HepG2 (cell line): ENCODE measurements around the gene C11orf24. TPM values are rescaled to one million over a fixed set of nuclear protein-coding genes. Genes with fewer than 3 reads are reported as not detected.

Experiments
- ARNT ChIP-seq: fragments of 450-650 bp; IDR thresholded peaks from 2 replicates; pipeline ENCODE4 v1.6.1; 2017
- CENPX ChIP-seq: sonication (generic); formaldehyde crosslinking; IDR thresholded peaks from 2 replicates; pipeline ENCODE4 v1.9.0; 2021; ENCODE audit warnings: mild to moderate bottlenecking, missing genetic modification reagents, moderate library complexity
- HMG20A ChIP-seq: IDR thresholded peaks from 2 replicates; pipeline ENCODE4 v1.6.1; 2016; ENCODE audit warnings: borderline replicate concordance
- NFKB2 ChIP-seq: sonication (generic); formaldehyde crosslinking; IDR thresholded peaks from 2 replicates; pipeline ENCODE4 v1.4.0; 2020; ENCODE audit warnings: missing genetic modification reagents, borderline replicate concordance
- NFKBIZ ChIP-seq: IDR thresholded peaks from 2 replicates; pipeline ENCODE4 v1.6.1; 2018; ENCODE audit warnings: missing genetic modification reagents, missing compliant biosample characterization
- PAF1 ChIP-seq: IDR thresholded peaks from 2 replicates; pipeline ENCODE4 v1.6.1; 2016; ENCODE audit warnings: missing genetic modification reagents, missing compliant biosample characterization
- PHB2 ChIP-seq: fragments of 450-650 bp; IDR thresholded peaks from 2 replicates; pipeline ENCODE4 v1.6.1; 2018; ENCODE audit not compliant: partially characterized antibody
- RBM22 ChIP-seq: fragments of 200-400 bp; formaldehyde crosslinking; optimal IDR thresholded peaks from 2 replicates; pipeline ENCODE3; 2017; ENCODE audit warnings: mild to moderate bottlenecking, low read length, moderate library complexity
- RBM39 ChIP-seq: fragments of 200-400 bp; formaldehyde crosslinking; IDR thresholded peaks from one replicate; pipeline ENCODE4 v1.6.1; 2018; ENCODE audit warnings: antibody characterized with exemption, mild to moderate bottlenecking, low read depth, low read length; ENCODE audit not compliant: poor library complexity, severe bottlenecking
- ZKSCAN8 ChIP-seq: IDR thresholded peaks from 2 replicates; pipeline ENCODE4 v1.6.1; 2016; ENCODE audit warnings: borderline replicate concordance, missing genetic modification reagents, missing compliant biosample characterization
- ZNF878 ChIP-seq: sonication (generic); formaldehyde crosslinking; IDR thresholded peaks from 2 replicates; pipeline ENCODE4 v1.8.1; 2023; ENCODE audit warnings: mild to moderate bottlenecking, missing genetic modification reagents, moderate library complexity
- polyA plus RNA-seq, 8 experiments: library from polyadenylated mRNA; depleted of rRNA in 3 of 8; stranded (reverse) in 7 of 8; unstranded in 1 of 8; fragments of >200 nt; fragmentation: Illumina TruSeq in 4 of 8; extraction: Trizol in 4 of 8; gene quantifications; 2 replicates each; pipeline versions ENCODE4 v1.2.1 to v1.2.3, GENCODE V29; 2011 to 2016; ENCODE audit warnings: low read depth in 4 of 8, missing spikeins in 1 of 8, mixed read lengths in 1 of 8; ENCODE audit not compliant: insufficient read depth in 1 of 8
- total RNA-seq, 5 experiments: library from RNA; depleted of rRNA; stranded (reverse); fragments of >200 nt; fragmentation: Illumina TruSeq; extraction: Trizol; gene quantifications; 2 replicates each; pipeline ENCODE4 v1.2.3, GENCODE V29; 2016; ENCODE audit warnings: low read depth in 1 of 5
- TF ChIP-seq, protein P1 (sequence below): sonication (generic); formaldehyde crosslinking; IDR thresholded peaks from 2 replicates; pipeline ENCODE4 v1.4.0; 2020; ENCODE audit warnings: missing genetic modification reagents
- TF ChIP-seq, protein P2 (sequence below): sonication (generic); formaldehyde crosslinking; IDR thresholded peaks from 2 replicates; pipeline ENCODE4 v1.8.1; 2022; ENCODE audit warnings: low read depth, mild to moderate bottlenecking, missing genetic modification reagents
- TF ChIP-seq, protein P3 (sequence below): sonication (generic); formaldehyde crosslinking; IDR thresholded peaks from 2 replicates; pipeline ENCODE4 v1.4.0; 2020; ENCODE audit warnings: mild to moderate bottlenecking, missing genetic modification reagents

The C11orf24 gene
- total and polyA plus RNA-seq, 2 of the 13 experiments (the other 11 are each of a cell fraction or from before 2014, with no cell fraction given): 52.9 to 55.5 TPM

DNA sequence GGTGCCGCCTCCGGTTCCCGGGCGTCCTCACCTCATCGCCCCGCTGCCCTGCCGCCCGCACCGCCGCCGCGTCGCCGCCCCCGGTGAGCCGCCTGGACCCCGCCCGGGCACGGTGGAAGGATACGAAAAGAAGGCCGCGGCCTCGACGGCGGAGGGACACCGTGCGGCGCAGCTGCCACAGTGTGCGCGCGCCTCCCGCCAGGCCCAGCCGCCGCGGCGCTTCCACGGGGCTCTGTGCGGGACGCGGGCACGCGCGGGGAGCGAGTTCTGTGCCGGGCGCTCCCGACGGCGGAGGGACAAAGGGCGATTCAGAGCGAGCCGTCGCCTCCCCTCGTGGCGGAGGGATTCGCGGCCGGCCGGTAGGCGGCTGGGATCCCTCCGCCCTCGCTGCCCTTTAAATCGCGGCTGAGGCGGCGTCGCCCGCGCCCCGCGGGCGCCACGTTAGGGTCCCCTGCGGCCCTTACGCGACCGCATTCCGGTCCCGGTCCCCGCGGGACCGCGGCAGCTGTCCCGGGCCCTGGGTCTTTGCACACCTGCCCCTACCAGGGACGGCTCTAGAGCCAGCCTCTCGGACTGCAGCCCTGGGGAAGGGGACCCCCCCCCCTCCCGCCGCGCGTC lies 58.1 kb downstream of the C11orf24 start (continued):
- TF ChIP-seq PHB2: no peak
- no peak for TF ChIP-seq PAF1 (CRISPR knock-in tag)
- TF ChIP-seq RBM22: no peak
- no peak for TF ChIP-seq ZKSCAN8 (CRISPR knock-in tag)
- peak; percentile 36; the same call in 1 of the 2 replicates for TF ChIP-seq NFKB2 (CRISPR knock-in tag)
- TF ChIP-seq ARNT: no peak
- TF ChIP-seq CENPX (CRISPR knock-in tag): no peak
- TF ChIP-seq, protein P1, sequence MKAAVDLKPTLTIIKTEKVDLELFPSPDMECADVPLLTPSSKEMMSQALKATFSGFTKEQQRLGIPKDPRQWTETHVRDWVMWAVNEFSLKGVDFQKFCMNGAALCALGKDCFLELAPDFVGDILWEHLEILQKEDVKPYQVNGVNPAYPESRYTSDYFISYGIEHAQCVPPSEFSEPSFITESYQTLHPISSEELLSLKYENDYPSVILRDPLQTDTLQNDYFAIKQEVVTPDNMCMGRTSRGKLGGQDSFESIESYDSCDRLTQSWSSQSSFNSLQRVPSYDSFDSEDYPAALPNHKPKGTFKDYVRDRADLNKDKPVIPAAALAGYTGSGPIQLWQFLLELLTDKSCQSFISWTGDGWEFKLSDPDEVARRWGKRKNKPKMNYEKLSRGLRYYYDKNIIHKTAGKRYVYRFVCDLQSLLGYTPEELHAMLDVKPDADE (CRISPR knock-in tag): no peak
- no peak for TF ChIP-seq NFKBIZ
- TF ChIP-seq, protein P2, sequence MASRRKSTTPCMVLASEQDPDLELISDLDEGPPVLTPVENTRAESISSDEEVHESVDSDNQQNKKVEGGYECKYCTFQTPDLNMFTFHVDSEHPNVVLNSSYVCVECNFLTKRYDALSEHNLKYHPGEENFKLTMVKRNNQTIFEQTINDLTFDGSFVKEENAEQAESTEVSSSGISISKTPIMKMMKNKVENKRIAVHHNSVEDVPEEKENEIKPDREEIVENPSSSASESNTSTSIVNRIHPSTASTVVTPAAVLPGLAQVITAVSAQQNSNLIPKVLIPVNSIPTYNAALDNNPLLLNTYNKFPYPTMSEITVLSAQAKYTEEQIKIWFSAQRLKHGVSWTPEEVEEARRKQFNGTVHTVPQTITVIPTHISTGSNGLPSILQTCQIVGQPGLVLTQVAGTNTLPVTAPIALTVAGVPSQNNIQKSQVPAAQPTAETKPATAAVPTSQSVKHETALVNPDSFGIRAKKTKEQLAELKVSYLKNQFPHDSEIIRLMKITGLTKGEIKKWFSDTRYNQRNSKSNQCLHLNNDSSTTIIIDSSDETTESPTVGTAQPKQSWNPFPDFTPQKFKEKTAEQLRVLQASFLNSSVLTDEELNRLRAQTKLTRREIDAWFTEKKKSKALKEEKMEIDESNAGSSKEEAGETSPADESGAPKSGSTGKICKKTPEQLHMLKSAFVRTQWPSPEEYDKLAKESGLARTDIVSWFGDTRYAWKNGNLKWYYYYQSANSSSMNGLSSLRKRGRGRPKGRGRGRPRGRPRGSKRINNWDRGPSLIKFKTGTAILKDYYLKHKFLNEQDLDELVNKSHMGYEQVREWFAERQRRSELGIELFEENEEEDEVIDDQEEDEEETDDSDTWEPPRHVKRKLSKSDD: peak; percentile 66; the same call in 1 of the 2 replicates
- TF ChIP-seq HMG20A (CRISPR knock-in tag): no peak
- peak; percentile 89 for TF ChIP-seq RBM39
- TF ChIP-seq ZNF878 (CRISPR knock-in tag): no peak
- TF ChIP-seq, protein P3, sequence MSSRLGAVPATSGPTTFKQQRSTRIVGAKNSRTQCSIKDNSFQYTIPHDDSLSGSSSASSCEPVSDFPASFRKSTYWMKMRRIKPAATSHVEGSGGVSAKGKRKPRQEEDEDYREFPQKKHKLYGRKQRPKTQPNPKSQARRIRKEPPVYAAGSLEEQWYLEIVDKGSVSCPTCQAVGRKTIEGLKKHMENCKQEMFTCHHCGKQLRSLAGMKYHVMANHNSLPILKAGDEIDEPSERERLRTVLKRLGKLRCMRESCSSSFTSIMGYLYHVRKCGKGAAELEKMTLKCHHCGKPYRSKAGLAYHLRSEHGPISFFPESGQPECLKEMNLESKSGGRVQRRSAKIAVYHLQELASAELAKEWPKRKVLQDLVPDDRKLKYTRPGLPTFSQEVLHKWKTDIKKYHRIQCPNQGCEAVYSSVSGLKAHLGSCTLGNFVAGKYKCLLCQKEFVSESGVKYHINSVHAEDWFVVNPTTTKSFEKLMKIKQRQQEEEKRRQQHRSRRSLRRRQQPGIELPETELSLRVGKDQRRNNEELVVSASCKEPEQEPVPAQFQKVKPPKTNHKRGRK (CRISPR knock-in tag): no peak
